NCI-H82 (cell line): ENCODE data around the gene STXBP6.

ENCODE experiments used
- DNase-seq: peaks from one replicate; lab custom pipeline; 2025; lab: John Stamatoyannopoulos, UW

STXBP6 gene

GRCh38 chr14:25052385-25052784, 2.4 kb upstream of the STXBP6 start:
- DNase-seq: no peak

GRCh38 chr14:25050269-25051150, 563 bp upstream of the STXBP6 start:
- no peak for DNase-seq

- DNase-seq: no peak
Observed at GRCh38 chr14:25049093-25049567, 817 bp downstream of the STXBP6 start.

DNA sequence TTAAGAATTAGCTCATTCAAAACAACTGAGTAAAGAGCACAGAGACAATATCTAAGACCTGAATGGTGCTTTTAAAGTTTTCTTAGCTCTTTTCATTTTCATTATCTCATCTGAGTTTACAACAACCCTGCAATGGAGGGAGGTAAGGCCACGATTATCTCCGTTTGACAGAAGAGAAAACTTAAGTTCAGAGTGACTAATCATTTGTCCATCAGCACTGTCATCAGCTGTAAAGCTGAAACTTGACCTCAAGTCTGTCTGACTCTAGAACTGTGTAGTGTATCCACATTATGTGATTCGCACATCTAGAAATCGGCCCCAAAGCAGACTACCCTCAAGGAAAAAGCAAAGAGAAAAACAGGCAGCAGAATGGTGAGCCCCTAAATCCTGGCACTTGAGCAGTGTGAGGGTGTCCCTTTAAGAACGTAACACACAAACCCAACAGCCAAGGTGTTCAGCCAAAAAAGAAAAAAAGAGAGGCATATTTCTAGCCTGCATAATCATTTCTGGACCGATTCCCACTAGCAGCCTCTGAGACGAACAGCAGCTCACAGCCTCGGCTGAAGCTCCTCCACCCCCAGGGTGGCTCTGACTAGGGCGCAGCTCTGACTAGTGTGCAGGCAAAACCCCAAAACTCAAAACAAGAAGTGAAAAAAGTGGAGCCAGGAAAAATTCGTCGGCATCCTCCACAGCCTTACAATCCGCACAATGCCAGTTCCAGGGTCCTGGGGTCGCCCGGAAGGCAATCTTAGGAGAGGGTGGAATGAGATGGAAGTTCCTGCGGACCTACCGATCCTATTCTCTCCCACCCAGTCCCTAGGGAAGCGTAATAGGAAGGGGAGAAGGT, 1.6 kb downstream of the STXBP6 start:
- no peak for DNase-seq

- DNase-seq: no peak
Observed at GRCh38 chr14:25046301-25046943, 3.5 kb downstream of the STXBP6 start.

DNA sequence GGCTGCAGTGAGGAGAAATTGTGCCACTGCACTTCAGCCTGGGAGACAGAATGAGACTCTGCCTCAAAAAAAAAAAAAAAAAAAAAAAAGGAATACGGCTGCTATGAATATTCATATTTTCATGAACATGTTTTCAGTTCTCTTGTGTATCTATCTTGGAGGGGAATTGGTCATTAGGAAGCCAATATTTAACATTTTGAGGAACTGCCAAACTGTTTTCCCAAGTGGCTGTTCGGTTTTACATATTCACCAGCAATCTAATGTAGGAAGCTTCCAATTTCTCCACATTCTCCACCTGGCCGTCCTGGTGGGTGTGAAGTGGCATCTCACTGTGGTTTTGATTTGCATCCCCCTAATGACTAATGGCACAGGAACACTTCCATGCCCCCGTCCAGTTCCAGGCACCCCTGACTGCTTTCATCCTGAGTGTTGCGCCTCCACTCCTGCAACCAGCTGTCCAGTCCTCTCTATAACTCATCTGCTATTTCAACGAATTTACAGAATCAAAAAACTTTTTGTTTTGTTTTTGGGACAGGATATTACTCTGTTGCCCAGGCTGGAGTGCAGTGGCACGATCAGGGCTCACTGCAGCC, 5.7 kb downstream of the STXBP6 start:
- DNase-seq: no peak

DNA sequence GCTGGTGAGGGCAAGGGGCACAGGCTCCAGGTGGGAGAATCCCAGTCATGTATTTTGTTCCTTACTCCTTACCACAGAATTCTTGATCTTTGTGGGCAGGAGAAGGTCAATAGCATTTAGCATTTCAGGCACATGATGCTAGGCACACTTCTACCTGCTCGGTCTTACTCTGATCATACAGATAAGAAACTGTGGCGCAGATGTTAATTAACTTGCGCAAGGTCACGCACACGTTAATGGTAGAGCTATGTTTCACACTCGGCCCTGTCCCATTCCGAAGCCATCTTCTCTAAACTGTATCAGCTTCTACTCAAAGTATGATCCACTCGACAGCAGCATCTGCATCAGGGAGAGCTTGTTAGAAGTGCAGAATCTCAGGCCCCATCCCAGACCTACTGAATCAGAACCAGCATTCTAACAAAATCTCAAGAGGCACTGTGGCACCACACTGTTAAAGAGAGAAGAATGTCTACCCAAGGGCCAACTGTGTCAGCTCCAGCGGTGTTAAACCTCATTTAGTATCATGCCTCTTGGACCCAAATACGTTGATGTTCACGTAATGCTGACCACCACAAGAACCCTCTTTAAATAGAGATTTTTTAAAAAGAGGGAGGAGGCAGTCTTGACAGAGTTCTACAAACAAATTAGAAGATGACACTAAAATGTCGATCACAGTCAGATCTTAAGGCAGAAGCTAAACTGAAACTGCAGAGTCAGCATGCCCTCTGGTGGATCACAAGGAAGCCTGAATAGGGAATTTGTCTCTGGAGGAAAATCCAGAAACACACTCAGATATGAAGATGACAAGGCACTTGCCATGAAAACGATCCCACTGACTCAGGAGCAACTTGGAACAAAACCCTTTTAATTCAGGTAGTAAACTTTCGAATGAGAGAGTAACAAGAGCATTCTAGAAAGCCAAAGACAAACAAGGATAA, 7.3 kb downstream of the STXBP6 start:
- DNase-seq: peak; percentile 8

GRCh38 chr14:25041898-25042297, 8.0 kb downstream of the STXBP6 start:
- DNase-seq: no peak

GRCh38 chr14:25041484-25041883, 8.5 kb downstream of the STXBP6 start:
- DNase-seq: no peak

DNA sequence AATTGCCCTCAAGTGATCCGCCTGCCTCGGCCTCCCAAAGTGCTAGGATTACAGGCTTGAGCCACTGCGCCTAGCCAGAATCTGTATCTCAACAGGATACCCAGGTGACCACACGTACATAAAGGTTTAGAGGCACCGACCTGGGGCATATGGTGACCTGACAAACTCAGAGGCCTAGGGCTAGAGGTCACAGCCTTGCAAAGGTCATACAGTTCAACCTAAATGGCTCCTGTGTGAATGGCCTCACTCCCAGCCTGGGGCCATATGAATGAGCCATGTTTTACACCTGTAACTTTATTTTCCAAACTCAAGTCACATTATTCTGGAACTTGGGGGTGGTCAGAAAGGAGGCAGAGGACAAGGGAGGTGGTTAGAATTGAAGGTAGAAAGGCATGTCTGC, 10.0 kb downstream of the STXBP6 start:
- DNase-seq: no peak

GRCh38 chr14:25038044-25038668, 11.8 kb downstream of the STXBP6 start:
- no peak for DNase-seq

GRCh38 chr14:25037032-25037431, 12.9 kb downstream of the STXBP6 start:
- no peak for DNase-seq

GRCh38 chr14:25034803-25035681, 14.9 kb downstream of the STXBP6 start:
- DNase-seq: no peak

- DNase-seq: no peak
Observed at GRCh38 chr14:25033358-25033757, 16.6 kb downstream of the STXBP6 start.

GRCh38 chr14:25032092-25032784, 17.7 kb downstream of the STXBP6 start:
- peak; percentile 30 for DNase-seq

DNA sequence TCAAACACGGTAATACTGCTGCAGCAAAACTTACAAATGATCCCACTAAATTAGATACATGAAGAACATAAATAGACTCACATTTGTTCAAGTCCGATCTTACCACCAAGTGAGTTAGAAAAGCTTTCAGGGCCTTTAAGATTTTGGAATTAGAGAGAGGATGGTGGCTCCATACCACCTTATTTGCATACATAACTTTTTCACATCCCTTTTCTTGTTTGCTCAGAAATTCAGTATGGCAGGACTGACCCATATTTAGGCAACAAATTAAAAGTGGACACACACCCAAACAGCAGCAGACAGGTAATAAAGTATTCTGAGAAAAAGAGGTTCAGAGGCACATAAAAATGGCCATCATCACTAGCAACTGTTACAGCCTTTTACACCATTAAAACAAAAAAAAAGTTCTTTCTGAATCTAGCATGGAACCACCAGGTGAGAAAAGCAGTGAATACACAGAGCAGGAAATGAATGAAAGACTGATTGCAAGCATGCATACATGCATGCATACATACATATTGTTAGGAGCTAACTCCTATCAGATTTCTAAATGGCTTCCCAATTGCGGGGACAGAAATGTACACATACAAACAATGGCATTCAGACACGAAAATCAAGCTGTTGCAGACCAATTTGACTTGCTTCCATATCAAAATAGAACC, 23.3 kb downstream of the STXBP6 start:
- DNase-seq: no peak

GRCh38 chr14:25019892-25020291, 30.1 kb downstream of the STXBP6 start:
- no peak for DNase-seq

- no peak for DNase-seq
Observed at GRCh38 chr14:25017562-25017961, 32.4 kb downstream of the STXBP6 start.
